Raji (cell line): ENCODE results near the gene FBLN5.

Experiments
- POLR2A ChIP-seq: IDR thresholded peaks from 2 replicates; pipeline ENCODE4 v1.6.1; 2011; ENCODE audit warnings: low read depth, low read length, control low read depth; ENCODE audit not compliant: insufficient read depth

Gene FBLN5

DNA sequence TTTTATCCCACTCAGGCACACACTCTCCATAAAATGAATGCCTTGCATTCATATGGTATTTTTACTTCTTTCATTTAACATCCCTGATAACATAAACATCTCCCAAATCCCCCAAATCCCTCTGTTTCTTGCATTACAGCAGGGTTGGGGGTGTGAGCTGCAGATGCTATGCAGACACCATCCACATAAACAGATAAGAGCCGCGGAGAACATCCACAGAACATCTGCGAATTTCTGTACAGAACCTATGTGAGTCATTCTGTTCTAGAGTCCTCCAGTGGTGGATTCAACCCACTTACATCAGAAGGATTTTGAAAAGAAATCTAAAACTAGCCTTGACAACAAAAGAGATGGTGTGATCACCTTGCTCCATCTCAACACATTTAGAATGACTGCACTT lies 20.3 kb downstream of the FBLN5 start:
- no peak for TF ChIP-seq POLR2A

DNA sequence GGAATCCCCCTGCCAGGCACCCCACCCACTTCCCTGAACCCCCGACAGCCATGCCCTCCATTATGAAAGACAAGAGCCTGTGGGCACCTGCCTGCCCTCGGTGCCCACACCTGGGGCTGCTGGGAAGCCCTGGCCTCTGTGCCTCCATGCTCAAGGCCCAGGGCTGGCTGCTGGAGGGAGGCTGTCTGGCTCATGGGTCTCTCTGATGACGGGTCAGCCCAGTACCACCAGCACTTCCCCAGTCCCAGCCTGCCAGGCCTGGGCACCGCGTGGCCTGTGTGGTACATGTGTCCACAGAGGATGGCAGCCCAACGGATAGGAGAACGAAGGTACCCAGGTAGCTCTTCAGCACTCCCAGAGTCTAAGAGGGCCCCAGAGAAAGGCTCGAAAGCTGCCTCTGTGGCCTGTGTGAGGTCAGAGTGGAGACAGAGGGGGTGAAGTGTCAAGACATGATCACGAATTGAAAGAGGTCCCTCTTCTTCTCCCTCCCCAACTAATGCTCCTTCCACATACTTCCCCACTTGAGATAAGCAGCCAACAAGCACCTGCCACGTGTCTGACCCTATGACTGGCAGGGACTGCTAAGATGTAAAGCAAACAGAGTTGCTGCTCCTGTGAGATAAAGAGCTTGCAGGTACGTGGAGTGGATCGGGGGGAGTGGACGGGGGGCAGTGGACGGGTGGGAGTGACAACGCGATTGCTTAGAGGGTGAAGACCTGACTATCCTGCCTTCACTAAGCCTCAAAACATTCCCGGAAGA lies 21.2 kb downstream of the FBLN5 start:
- no peak for TF ChIP-seq POLR2A

DNA sequence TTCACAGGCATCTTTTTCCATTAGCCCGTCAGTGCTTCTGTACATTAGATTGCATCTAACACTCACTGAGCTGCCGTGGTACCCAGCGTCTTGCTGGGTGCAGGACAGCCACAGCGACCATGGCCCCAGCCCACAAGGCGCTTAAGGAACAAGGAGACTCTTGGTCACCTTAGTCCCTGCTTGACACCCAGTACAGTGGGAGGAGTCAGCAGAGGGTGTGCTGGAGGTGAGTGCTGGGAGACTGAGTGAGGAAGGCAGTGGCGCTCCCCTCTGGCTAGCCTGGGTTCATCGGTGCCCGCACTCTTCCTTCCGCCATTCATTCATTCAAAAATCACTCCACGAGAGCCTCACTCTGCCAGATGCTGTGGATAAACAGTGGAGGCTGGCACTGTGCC lies 21.8 kb downstream of the FBLN5 start:
- TF ChIP-seq POLR2A = no peak

DNA sequence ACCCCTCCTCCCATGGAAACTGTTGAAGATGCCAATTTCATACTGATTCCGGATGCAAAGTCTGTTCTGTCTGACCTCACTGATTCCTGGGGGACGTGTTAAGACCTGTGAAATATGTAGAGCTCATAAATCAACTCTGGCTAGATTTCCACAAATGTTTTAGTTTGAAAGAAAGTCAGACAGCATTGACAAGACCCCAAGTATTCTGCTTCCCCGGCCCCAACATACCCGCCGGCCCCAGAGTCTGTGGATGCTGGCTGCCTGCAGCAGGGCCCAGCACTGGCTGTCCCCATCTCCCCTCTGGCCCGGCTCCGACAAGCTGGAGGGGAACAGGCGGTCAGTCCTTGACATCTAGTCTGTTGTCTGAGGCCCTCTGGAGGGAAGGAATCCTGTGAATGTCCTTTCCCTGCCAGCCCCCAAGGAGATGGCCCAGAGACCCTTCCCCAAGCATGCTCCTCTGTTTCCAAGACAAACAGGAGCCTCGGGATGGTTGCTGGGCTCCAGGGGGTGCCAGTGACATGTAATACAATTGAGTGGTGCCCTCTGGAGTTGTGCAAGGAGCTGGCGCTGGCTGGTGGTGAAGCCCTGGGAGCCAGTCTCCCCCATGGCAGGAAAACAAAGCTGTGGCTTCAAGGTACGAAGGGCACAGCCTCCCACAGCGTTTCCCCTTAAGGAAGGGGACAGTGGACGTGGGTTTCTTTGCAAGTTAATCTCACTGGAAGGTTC lies 22.3 kb downstream of the FBLN5 start:
- no peak for TF ChIP-seq POLR2A

DNA sequence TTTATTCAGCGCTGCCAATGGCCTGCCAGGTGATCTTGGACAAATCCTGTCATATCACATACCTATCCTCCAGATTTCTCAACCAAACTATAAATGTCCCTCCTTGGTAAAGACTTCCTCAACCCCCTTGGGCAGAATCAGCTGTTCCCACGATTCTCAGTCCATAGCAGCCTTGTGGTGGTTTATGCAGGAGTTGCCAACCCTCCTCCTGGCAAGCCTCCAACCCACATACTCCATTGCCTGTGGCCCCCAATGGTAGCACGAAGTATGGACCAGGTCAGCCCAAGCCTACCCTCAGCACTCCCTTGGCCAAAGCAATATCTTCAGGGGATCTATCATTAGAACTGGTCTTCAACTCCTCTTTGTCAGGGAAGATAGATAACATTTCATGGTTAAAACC lies 27.0 kb downstream of the FBLN5 start:
- TF ChIP-seq POLR2A = no peak

DNA sequence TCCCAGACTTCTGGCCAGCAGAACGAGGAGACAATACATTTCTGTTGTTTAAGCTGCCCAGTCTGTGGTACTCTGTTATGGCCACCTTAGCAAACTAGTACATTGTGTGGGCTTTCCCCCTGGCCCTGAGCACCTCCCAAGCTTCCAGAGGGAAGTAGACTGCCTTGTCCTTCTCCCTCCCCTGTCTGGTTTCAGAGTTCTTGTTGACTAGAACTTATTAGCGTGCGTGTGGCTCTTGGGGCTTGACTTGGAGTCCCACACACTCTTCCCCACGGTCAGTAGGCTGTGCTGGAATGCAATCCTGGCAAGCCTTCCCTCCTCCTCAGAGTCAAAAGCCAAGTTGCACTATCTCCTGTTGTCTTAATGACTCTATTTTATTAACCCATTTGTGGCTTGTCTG lies 27.7 kb downstream of the FBLN5 start:
- TF ChIP-seq POLR2A = no peak

DNA sequence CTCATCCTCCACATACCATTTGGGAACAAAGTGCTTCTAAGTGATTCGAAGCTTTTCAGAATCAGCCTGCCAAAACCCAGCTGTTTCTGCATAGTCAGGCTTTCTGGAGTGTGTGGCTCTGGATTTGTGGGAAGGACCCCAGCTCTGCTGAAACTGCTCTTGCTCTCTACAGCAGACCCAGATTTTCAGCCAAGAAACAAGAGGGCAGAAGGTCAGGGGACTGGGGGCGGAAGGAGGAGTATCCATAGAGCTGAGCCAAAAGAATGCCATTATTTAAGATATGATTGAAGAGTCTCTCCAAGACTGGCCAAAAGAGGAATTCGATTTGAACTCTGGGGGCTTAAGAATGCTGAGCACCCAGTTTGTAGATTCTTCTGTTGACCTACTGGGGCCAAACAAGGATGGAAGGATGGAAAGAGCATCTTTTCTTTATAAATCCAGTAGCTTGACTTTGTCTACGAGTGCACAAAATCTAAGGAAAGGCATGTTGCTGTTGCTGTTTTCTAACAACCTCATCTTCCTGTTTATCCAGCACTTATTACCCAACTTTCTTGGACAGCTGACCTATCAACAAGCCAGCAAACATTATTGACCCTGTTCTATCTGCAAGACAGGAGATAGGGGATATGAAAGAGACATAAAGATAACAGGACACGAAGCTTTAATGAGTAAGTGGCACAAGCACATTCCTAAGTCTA lies 29.2 kb downstream of the FBLN5 start:
- no peak for TF ChIP-seq POLR2A

DNA sequence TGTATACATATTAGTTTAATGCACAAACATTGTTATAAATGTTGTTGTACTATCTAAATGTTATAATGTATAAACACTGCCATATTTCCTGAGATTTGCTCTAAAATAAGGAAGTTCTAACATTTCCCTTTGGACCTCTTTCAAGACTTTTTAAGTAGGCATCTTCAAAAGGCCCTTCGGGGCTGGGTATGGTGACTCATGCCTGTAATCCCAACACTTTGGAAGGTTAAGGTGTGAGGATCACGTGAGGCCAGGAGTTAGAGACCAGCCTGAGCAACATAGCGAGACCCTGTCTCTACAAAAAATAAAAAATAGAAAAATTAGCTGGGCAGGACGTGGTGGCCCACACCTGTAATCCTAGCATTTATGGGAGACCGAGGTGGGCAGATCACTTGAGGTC lies 35.5 kb downstream of the FBLN5 start:
- no peak for TF ChIP-seq POLR2A

DNA sequence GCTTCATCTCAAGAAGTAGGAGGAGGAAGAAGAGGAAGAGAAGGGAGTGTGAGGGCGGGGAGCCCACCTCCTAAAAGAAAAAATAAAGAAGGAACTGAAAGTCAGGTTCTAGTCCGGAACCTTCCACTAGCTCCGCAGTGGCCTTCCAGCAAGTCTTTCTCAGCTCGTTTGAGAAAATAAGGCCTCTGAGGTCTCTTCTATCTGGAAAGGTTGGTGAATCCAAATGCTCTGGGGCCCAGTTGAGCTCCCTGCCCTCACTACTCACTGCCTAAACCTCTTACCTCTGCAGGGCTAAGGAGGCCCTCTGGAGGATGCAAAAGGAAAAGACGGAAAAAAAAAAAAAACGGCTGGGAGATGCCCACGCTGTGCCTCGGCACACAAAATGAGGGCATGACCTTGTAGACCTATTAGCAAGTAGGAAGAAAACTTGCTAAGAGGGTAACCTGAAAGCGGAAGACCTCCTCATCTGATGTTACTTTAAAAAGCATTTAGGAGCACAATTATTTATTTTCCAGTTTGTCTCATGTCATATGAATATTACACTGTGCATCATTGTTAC lies 35.9 kb downstream of the FBLN5 start:
- TF ChIP-seq POLR2A = no peak

DNA sequence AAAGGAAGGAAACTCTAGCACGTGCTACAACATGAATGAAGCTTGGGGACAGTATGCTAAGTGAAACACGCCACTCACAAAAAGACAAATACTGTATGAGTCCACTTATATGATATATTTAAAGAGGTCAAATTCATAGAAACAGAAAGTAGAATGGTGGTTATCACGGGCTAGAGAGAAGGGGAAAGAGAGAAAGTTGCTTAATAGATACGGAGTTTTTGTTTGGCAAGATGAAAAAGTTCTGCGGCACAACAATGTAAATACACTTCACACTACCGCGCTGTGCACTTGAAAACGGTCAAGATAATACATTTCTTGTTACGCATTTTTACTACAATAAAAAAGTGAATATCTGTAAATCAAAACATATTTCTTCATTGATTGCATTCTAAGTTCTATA lies 37.3 kb downstream of the FBLN5 start:
- no peak for TF ChIP-seq POLR2A

DNA sequence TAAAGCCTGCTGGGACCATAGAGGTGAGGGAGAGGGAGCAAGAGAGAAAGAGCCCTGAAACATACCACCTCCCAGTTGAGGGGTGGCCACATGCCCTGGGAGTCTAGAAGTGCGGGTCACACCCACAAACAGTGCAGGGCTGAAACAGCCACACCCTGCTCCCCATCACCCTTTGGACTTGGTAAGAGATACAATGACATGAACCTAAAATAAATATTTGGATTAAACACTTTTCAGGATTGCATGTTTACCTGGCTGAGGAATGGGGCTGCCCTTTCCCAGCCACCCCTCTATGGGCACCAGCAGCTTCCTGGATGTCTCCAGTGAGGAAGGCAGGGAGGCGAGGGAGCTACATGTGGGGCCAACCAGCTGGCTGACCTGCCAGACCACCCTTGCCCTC lies 41.1 kb downstream of the FBLN5 start:
- no peak for TF ChIP-seq POLR2A

DNA sequence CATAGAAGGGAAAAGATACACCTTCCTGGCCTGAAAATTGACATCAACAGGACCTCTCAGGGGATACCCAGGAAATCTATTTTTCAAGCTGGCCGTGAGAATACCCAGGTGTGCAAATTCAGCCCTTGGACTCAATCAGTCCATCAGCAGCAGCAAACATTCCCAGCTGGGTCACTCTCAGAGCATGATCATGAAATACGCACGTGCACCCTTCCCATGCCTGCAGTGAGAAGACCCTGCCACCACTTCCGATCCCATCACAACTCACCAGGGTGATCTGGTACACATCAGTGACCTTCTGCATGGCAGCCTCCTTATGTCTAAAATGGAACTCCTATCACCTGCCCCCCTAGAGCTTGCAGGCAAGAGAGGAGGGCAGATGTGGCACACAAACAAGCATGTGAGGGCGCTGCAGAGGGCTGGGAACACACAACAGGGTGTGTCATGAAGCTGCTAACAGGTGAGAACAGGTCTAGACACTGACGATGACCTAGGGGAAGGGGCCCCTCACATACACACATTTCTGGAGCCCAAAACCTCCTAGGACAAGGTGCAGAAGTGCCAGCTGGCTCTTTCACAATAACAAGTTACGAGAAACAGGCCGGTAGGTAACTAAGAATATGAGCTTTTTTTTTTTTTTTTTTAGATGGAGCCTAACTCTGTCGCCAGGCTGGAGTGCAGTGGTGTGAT lies 42.4 kb downstream of the FBLN5 start:
- no peak for TF ChIP-seq POLR2A

DNA sequence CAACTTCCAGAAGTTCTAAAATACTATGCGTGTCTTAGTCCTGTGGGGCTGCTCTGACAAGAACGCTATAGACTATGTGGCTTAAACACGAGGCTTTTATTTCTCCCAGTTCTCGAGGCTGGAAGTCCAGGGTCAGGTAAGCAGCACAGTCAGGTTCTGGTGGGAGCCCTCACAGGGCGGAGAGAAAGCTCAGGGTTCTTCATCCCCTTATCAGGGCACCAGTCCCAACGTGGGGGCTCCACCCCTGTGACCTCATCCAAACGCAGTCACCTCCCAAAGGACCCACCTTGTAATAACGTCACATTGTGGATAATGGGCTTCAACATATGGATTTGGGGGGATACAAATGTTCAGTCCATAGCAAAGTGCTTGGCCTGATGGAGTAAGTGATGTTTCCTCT lies 43.0 kb downstream of the FBLN5 start:
- no peak for TF ChIP-seq POLR2A

DNA sequence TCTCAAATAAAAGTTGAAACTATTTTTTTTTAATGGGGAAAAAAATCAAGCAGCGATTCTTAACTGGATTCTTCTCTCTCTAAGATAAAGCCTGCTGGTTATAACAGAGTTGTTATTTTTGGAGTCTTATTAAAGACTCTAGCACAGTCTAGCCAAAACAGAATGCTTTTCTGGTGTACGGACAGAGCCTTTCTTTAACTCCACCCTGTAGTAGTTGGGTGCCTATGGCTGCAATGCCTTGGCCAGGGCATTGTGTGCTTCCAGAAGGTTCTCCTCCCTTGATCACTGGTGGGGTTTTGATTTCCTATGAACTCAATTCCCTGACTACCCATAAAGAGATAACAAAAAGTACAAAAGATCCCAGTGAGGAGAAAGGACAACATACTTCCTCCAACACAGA lies 44.4 kb downstream of the FBLN5 start:
- no peak for TF ChIP-seq POLR2A

DNA sequence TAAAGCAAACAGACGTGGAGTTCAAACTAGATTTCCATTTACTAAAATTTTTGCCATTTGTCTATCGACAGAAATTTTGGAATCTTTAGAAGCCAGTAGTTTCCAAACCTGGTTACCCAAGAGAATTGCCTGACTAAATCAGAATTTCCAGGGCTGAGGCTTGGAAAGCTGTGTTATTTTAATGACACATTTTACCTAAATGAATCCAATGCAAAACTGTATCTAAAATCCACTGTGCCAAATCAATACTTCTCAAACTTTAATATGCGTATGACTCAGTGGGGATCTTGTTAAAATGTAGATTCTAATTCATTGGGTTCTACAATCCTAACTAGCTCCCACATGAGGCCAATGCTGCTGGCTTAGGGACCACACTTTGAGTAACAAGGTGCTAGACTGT lies 45.2 kb downstream of the FBLN5 start:
- TF ChIP-seq POLR2A = no peak

DNA sequence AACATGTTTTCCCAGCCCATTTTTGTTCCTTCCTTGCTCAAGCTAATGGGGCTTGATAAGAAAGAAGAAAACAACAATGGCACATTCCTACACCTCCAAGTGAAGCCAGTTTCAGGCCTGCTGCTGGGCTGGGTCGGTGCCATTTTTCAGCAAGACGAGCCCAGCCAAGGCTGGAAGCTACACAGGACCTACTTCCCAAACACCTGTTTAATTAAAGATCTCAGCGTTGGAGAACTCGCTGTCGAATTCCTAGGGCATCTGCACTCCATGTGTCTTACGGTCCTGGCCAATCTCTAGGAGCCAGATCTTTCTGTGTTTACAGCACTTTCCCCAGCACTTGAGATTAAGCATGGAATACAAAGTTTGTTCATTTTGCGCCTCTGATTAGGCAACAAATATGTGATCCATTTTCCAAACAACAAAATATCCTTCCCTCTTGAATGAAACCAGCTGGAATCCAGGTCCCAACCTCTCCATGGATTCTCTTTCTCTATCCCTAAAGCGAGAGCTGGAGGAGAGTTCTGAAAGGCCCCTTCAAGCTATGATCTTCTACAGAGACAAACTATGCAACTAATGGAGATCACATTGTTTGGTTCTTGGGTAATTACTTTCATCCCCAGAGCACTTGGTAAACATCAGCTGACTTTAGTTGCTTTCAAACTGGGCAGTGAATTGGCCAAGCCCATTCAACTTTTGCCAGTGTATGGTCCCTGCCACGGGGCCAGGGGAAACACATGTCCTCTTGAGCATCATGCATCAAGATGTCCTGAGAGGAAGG lies 45.9 kb downstream of the FBLN5 start:
- TF ChIP-seq POLR2A = no peak
